Measurements from ENCODE around the gene MALRD1.
"Not testable (repeated sequence)": the region's sequence is repeated elsewhere in the genome, so short reads cannot be mapped to it uniquely, and the experiment has no call there.

MALRD1 gene

GRCh38 chr10:19724287-19724686 is 675.7 kb downstream of the MALRD1 start:
- DNase-seq = no peak

GRCh38 chr10:19728376-19728775 is 679.8 kb downstream of the MALRD1 start:
- DNase-seq = peak; percentile 12

- peak; percentile 4 for DNase-seq
Measured at GRCh38 chr10:19728964-19729363, 680.4 kb downstream of the MALRD1 start.

GRCh38 chr10:19730167-19730906 is 681.7 kb downstream of the MALRD1 start:
- no peak for DNase-seq

GRCh38 chr10:19730907-19731217 is 682.3 kb downstream of the MALRD1 start:
- no peak for DNase-seq

GRCh38 chr10:19731560-19731959 is 683.0 kb downstream of the MALRD1 start:
- DNase-seq = no peak

GRCh38 chr10:19738440-19738839 is 689.8 kb downstream of the MALRD1 start:
- no peak for DNase-seq

- DNase-seq = not testable (repeated sequence)
Measured at GRCh38 chr10:19739232-19739631, 690.6 kb downstream of the MALRD1 start.

GRCh38 chr10:19742144-19742543 is 693.5 kb downstream of the MALRD1 start:
- not testable (repeated sequence) for DNase-seq

- no peak for DNase-seq
Measured at GRCh38 chr10:19745672-19746071, 697.1 kb downstream of the MALRD1 start.

GRCh38 chr10:19749185-19749729 is 700.7 kb downstream of the MALRD1 start:
- no peak for DNase-seq

GRCh38 chr10:19750972-19751371 is 702.4 kb downstream of the MALRD1 start:
- DNase-seq = no peak

GRCh38 chr10:19756919-19757318 is 708.3 kb downstream of the MALRD1 start:
- no peak for DNase-seq

- no peak for DNase-seq
Measured at GRCh38 chr10:19762026-19762425, 713.4 kb downstream of the MALRD1 start.

- no peak for DNase-seq
Measured at GRCh38 chr10:19764111-19764510, 715.5 kb downstream of the MALRD1 start.

- no peak for DNase-seq
Measured at GRCh38 chr10:19767876-19768275, 719.3 kb downstream of the MALRD1 start.

GRCh38 chr10:19769826-19770225 is 721.2 kb downstream of the MALRD1 start:
- not testable (repeated sequence) for DNase-seq

GRCh38 chr10:19772972-19773371 is 724.4 kb downstream of the MALRD1 start:
- no peak for DNase-seq

GRCh38 chr10:19775296-19775695 is 726.7 kb downstream of the MALRD1 start:
- no peak for DNase-seq

GRCh38 chr10:19777806-19778205 is 729.2 kb downstream of the MALRD1 start:
- DNase-seq = no peak

GRCh38 chr10:19778996-19779395 is 730.4 kb downstream of the MALRD1 start:
- no peak for DNase-seq

- no peak for DNase-seq
Measured at GRCh38 chr10:19782430-19783089, 734.0 kb downstream of the MALRD1 start.

GRCh38 chr10:19783721-19784120 is 735.1 kb downstream of the MALRD1 start:
- no peak for DNase-seq
